Activated CD4-positive, alpha-beta T cell treated with anti-CD3 and anti-CD28 coated beads for 4 hours (primary cell): Measurements from ENCODE around the gene JMJD1C.

ENCODE experiments used
- DNase-seq, 2 donors: peaks; one replicate each; pipeline ENCODE4 v3.0.0-alpha.2; 2020

Gene JMJD1C

DNA sequence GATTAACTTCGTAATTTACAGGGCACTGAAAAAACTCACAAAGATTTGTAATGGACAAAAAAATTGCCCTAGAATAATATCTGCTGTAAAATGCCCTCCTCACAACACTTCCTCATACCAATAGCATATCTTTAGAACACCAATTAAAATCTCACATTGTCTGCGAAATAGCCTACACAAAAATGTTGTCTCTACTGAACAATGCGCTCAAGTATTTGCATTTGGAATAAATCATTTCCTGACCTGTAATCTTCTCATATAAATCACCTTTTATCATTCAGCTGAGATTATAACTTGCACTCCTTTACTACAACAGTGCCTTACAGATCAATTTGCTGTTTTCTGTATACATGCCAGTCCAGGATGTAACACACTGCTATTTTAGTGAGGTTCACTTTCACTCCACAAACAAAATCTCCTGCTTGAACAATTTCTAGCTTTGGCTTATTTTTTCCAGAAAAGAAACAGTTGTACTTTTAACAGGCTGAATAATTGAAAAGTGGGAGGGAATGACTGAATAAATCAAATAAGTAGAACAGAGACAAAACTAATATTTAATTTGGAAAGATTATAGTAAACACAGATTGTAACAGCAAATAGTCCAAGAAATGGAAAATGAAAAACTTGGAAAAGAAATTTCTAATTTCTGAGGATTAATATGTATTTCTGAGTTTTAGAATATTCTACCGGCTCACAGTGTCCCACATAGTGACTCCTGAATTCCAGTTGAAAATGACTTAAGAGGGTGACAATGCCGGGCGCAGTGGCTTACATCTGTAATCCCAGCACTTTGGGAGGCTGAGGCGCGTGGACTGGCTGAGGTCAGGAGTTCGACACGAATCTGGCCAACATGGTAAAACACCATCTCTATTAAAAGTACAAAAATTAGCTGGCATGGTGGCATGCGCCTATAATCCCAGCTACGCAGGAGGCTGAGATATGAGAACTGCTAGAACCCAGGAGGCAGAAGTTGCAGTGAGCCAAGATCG is 30.6 kb downstream of the JMJD1C start:
- DNase-seq, result no peak

DNA sequence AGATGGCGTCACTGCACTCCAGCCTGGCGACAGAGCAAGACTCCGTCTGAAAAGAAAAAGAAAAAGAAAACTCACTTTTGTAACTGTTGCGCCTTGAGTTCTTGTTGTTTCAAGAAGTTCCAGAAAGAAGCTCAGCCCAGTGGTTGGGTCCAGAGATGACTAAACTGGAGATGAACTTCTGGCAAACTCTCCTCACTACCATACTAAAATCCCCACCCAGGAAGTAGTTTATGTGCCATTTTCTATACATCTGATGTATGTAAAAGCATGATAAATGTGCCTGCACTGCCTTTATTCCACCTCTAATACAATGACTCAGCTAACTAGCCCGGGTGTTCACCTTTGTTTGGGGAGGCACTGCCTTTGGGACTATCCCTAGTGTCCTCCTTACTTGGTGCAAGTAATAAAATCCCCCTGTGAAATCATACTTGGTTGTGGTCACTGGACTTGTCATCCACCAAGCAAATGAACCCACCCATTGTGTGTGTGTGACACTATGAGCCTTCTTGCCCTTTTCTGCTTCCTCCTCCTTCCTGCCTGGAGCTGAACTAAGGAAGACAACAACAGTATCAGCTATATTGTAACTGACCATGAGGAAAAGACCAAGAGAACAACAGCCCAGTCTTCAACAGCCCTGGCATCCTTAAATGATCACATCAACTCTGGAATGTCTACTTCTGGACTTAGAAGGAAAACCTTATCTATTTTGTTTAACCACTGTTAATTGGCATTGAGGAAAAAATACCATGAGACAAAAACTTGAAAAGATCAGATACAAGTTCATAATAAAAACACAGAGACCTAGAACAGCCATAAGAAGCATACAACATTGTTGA is 33.6 kb downstream of the JMJD1C start:
- no peak for DNase-seq

DNA sequence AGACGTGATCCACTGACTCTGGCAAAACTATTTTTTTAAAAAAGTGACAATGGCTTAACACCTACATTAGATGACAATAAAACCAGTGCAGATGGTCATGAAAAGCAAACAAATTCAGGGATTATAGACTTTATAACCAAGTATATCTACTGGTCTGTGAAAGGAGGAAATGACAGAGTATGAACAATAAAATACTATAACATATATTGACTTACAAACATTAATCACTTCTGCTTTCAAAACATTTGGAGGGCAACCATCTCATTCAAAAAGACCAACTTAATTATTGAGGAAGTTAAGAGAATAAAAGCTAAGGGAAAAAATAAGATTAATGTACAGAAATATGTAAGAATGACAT is 34.8 kb downstream of the JMJD1C start:
- DNase-seq, result no peak

DNA sequence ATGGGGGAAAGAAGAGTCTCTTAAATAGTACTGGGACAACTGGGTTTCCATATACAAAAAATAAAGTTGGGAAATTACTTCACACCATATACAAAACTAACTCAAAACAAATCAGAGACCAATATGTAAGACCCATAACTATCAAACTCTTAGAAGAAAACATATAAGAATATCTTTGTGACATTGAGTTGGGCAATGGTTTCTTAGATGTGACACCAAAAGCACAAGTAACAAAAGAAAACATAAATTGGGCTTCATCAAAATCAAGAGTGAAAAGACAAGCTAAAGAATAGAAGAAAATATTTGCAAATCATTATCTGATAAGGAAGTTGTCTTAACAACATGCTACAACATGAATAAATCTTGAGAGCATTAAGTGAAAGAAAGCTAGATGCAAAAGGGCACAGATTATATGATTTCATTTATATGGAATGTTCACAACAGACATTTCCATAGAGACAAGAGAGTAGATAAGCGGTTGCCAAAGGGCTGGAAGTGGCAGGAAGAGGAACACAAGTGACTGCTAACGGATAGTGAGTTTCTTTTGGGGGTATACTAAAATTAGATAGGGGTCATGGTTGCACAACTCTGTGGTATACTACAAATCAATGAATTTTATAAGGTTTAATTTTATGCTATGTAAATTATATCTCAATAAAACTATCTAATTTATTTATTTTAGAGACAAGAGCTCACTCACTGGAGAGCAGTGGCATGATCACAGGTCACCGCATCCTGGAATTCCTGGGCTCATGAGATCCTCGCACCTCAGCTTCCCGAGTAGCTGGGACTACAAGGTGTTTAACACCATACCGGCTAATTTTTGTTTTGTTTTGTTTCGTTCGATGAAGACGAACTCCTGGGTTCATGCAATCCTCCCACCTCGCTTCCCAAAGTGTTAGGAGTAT is 35.4 kb downstream of the JMJD1C start:
- DNase-seq, result no peak

DNA sequence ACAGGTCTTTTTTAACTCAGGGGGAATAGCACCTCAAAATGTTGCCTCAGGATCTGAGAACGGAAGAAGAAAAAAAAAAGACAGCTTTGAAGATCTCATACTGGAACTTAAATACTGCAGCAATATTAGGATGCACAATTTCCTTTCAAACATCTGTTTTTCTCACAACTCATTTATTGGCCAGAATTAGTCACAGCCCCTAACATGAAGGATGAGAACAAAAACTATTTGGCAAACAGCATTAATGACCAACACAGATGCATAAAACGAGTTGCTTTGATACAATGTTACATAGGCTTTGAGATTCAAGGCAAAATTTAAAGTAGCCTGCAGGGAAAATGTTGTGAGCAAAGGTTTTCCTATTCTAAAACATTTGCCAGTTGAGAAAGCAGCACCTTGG is 36.5 kb downstream of the JMJD1C start:
- DNase-seq, result no peak

DNA sequence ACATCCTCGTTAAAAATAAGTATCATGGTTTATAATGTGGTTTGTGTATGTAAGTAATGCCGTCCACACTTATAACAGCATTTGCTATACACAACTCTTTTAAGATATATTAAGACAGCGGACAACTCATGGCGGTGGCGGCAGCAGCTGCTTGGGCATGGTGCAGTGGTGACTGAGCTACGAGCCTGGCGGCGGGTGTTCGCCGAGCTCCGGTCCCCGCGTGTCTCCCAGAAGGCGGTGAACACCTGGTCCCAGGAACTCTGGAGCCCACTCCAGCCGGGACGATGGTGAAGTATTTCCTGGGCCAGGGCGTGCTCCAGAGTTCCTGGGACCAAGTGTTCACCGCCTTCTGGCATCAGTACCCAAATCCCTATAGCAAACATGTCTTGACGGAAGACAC is 38.8 kb downstream of the JMJD1C start:
- DNase-seq, result no peak

DNA sequence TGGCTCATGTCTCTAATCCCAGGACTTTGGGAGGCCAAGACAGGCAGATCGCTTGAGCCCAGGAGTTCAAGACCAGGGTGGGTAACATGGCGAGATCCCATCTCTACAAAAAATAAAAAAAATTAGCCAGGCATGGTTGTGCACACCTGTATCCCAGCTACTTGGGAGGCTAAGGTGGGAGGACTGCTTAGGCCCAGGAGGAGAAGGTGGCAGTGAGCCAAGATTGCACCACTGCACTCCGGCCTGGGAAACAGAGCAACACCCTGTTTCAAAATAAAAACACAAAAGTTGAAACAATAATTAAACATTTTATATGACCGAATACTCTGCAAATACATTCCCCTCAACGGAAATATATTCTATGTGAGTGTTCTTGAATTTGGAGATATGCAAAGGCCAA is 40.3 kb downstream of the JMJD1C start:
- no peak for DNase-seq

DNA sequence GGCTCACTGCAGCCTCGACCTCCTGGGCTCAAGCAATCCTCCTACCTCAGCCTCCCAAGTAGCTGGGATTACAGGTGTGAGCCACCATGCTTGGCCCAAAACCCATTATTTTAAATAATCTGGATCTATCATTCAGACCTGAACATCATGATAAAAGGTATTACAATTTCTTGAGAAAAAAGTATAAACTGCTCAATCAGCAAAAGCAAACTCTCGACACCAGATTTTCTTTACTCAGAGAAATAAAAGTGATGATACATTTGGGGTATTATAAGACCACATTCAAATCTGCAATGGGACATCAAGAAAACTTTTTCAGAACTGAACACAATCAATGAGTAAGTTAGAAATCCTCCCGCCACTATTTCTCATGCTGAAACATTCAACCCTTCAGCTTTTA is 41.2 kb downstream of the JMJD1C start:
- DNase-seq, result no peak

DNA sequence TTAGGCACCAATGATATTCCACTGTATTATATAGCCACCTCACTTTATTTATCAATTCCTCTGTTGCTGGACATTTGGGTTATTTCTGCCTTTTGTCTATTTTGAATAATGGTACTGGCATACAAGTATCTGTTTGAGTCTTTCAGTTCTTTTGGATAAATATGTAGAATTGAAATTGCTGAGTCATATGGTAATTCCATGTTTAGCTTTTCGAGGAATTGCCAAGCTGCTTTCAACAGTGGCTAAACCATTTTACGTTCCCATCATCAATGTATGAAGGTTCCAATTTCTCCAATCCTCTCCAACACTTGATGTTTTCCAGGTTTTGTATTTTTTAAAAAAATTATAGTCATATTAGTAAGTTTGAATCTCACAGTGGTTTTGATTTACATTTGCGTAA is 42.3 kb downstream of the JMJD1C start:
- no peak for DNase-seq

DNA sequence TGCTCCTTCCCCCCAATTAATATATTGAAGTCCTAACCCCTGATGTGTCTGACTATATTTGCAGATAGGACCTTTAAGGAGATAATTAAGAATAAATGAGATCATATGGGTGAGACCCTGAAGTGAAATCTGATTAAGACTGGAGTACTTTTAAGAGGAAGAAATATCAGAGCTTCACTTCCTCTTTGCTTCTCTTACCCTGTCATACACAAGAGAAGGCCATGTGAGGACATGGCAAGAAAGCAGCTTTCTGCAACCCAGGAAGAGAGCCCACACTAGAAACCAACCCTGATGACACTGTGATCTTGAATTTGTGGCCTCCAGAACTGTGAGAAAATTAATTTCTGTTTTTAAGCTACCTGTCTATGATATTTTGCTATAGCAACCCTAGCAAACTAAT is 44.2 kb downstream of the JMJD1C start:
- DNase-seq, result no peak

DNA sequence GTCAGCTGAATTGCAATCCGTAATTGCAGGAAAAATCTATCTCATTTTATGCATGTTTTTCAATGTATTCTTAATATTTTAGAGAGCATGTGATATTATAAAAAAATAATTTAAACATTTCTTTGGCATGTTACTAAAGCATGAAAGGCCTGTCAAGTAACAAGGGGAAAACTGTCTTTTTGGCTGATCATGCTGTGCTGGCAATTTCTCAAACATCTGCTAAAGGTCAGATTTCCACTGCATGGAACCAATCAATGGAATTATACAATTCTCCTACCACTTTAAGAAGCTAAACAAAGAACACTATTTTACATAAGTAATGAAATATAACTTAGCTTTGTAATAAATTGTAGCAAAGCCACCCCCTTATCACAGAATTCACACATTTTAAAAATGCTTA is 49.4 kb downstream of the JMJD1C start:
- DNase-seq, result no peak

DNA sequence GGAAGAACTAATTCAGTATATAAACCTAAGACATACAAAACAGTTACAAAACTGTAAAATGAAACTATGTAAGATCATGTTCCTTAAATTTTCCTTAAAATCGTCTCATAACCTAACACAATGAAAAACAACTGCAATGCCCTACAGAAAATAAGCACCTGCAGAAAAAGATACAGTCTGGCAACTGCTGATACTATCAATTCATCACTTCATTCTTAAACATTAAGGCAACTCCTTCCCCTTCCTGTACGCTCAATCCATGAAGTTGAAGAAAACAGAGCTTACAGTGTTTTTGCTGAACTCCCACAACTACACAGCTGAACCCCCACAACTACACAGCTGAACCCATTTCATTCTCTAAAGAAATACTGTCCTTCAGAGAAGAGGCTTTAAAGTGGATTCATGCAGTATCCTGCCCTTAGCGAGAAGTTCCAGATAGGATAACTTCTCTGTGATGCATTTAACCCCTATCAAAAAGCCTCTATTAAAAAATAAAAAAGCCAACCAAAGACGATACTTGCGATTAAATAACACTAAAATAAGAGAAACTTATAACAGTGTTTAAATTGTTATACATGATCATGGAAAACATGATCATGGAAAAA is 50.0 kb downstream of the JMJD1C start:
- DNase-seq, result no peak

DNA sequence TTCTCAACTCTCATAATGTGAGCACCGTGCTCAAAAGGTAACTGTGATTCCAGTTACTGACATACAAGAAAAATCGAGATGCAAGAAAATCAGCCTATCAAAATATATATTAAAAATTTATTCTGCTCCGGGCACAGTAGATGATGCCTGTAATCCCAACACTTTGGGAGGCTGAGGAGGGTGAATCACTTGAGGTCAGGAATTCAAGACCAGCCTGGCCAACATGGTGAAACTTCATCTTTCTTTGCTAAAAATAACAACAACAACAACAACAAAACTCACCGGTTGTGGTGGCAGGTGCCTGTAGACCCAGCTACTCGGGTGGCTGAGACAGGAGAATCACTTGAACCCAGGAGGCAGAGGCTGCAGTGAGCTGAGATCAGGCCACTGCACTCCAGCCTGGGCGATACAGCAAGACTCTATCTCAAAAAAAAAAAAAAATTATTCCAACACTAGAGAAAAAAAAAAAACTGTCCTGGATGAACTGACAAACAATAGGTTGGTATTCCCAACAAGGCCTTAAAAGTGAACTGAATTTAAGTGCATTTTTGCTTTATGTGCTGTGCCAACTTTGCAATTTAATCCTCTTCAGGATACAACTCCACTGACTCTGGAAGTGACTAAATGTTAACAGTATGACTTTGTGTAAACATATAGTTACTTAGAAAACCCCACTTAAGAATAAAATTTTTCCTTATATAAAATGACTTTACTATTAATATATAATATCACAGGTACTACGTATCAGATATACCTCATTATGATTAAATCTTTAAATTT is 51.1 kb downstream of the JMJD1C start:
- DNase-seq, result no peak

DNA sequence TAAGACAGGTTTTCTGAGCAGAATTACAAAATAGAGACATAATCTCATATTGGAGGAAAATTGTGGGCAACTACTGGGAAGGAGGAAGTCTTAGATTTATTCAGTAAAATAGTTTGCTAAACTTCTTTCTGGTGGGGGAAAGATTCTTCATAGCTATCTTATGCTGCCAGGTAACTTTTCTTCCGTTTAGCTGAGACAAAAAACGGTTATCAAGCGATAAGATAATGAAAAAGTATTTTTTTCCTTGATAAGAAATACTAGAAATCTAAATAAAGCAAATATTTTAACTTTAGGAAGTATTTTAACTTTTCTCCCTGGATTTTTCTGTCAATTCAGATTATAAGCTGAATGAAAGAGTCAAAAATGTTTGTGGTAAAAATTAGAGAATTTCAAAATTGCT is 52.3 kb downstream of the JMJD1C start:
- no peak for DNase-seq

DNA sequence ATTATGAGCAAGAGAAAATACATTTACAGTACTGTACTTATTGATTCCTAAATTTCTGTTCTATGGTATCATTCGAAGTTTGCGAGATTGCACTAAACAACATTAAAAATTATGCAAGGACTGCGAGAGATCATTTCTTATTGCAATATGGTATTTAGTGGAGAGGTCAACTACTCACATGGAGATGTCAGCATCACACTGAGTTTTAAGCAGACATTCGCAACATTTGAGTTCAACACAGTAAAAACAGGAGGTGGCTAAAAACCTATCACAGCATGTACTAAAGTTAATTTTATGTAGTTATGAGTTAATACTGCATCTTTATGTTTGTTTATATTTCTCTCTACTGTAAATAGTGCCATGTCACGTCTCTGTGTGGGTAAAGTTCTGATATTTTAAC is 53.5 kb downstream of the JMJD1C start:
- DNase-seq, result no peak

DNA sequence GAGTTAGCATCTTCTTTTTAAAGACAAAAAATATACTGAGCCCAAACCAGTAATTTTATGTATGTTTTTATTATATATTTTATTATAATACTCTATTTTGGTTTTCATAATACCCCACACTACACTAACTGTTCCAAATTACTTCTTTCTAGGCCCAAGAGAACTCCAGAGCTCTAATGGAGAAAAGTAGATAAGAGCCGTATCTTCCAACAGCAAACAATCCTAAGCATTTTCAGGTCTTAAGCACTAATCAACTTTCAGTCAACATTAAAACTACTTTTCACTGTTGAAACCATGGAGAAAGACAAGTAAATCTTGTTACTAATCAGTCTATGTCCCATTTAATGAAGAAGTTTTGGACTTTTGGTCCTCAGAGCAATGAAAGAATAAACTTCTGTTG is 55.1 kb downstream of the JMJD1C start:
- DNase-seq, result no peak

DNA sequence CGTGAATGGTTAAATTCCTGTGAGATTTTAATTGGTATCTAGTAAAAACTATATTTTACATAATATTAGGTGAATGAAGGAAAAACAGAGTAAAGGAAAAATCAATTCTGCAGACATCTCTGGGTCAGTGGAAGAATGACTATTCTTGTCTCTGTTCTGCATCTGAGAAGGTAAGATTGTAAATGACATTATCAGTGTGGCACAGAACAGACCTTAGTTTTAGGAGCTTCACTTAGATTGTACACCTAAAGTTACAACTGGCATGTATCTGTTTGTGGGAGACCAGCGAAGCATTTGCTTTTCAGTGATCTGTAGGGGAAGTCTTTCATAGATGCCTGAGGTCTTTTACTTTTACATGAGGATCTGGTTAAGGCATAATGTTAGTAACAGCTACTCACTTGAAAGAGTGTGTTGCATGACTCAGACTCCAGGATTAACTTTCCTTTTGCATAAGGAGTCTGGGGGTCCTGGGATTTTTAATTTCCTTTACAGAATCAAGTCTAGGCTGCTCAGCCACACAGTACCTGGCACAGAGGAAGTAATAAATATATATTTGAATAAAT is 56.2 kb downstream of the JMJD1C start:
- DNase-seq, result no peak

DNA sequence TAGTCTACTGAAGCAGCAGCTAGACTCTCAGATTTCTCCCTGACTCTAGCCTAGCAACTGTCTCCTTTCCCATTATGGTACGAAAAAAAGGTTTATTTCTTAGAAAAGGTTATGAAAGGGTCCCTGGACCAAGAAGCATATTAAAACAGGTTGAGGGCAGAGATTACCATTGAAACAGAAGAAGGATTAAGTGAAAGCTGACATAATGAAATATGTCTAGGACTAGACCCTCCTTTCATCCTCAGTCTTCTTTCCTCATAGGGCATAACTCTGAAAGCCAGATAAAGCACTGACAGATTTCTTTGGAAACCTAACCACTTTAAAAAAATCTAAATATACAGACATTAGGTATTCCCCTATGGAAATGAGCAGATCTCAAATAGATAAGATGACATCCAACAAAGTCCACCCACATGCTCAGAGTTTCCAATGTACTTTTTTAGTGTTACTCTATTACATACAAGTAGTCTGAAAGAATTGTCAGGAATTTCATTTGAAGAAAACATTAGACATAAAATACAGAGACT is 58.6 kb downstream of the JMJD1C start:
- DNase-seq, result no peak

DNA sequence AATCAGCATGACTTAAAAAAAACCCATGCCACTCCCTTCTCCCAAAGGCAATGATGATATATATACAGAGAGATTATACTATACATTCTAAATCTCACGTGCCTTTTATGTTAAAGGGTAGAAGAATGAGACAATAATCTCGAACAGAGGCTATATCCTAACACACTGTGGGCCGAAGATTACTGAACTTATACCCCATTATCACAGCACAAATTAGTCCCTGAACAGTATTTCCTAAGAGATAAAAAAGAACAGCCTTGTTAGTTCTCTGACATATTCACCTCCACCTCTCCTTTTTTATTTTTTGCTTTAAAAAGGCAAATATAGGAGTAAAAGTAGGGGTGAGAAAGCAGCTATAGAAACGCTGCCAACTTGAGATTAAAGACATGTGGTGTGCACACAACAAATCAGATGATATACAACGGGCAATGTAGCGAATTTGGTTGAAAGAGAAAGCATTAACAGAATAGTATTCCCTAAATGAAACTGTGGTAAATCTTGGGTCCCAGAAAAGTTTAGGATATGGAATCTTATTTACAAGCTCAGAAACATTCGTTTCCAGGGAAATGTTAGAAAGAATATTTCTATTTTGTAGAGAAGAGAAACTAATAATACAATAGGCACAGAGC is 69.5 kb downstream of the JMJD1C start:
- DNase-seq, result no peak

DNA sequence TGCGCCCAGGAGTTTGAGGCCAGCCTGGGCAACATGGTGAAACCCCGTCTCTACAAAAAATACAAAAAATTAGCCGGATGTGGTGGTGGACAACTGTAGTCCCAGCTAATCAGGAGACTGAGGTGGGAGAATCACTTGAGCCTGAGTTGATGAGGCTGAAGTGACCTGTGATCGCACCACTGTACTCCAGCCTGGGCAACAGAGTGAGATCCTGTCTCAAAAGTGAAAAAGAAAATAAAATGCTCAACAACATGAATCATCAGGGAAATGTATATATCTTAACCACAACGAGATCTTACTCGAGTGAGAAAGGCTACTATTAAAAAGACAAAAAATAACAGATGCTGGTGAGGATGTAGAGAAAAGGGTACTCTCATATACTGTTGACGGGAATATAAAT is 72.7 kb downstream of the JMJD1C start:
- no peak for DNase-seq

DNA sequence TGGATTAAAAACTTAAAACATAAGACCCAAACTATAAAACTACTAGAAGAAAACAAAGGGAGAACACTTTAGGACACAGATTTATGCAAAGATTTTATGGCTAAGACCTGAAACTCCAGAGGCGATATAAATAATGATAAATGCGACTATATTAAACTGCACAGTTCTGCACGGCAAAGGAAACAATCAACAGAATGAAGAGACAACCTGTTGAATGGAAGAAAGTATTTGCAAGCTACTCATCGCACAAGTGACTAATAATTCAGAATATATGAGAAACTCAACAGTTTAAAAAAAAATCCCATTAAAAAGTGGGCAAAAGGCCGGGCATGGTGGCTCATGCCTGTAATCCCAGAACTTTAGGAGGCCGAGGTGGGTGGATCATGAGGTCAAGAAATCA is 73.6 kb downstream of the JMJD1C start:
- DNase-seq, result no peak
